Measurements from ENCODE around the gene PPP2R3B. TPM values are rescaled to one million over a fixed set of nuclear protein-coding genes. Genes with fewer than 3 reads are reported as not detected.

PPP2R3B gene
- polyA plus RNA-seq, 1 donor from 2014 or later = 41.7 TPM

GRCh38 chrX:392575-392846 lies 5.8 kb upstream of the PPP2R3B start:
- Histone ChIP-seq H3K9me2 (ENCODE audit: insufficient read depth, low read length) (no peaks in the 10 kb centered on the region), H3K27me3 (ENCODE audit: insufficient read depth, low read depth, low read length) (no peaks in the 10 kb centered on the region), H3K4me2 (ENCODE audit: low read length) (peak overlapping the region; percentile 12), H3K79me2 (replicated peaks; ENCODE audit: insufficient read depth, low read length) (no peaks in the 10 kb centered on the region), H3K9me3 (ENCODE audit: low read length) (no peaks in the 10 kb centered on the region), H2AFZ (ENCODE audit: low read depth, low read length) (no peak overlapping the region), H3K36me3 (ENCODE audit: insufficient read depth, low read length) (no peaks in the 10 kb centered on the region), H3K9ac (ENCODE audit: low read length) (peak overlapping the region; percentile 59), H4K20me1 (ENCODE audit: insufficient read depth) (no peaks in the 10 kb centered on the region), H3F3A (ENCODE audit: insufficient read depth, low read length, poor library complexity, severe bottlenecking) (no peaks in the 10 kb centered on the region), H3K27ac (ENCODE audit: low read length) (peak overlapping the region; percentile 92), H3K4me3 (ENCODE audit: low read length) (peak overlapping the region; percentile 54)
- TF ChIP-seq SMC3 (conservative IDR thresholded peaks at IDR 0.05; ENCODE audit: poor library complexity) = no peak
- no peak for TF ChIP-seq TAF1 (IDR thresholded peaks at IDR 0.05; ENCODE audit: low read depth)
- no peak for TF ChIP-seq RAD21 (conservative IDR thresholded peaks at IDR 0.05)
- TF ChIP-seq POLR2AphosphoS5 (IDR thresholded peaks at IDR 0.05) = no peak
- no peak for TF ChIP-seq CTCF (IDR thresholded peaks at IDR 0.05; ENCODE audit: poor library complexity, severe bottlenecking)
- TF ChIP-seq EP300 (conservative IDR thresholded peaks at IDR 0.05; ENCODE audit: poor library complexity, severe bottlenecking) = no peak
- no peak for TF ChIP-seq REST (IDR thresholded peaks at IDR 0.05; ENCODE audit: borderline replicate concordance)
- TF ChIP-seq MXI1 (conservative IDR thresholded peaks at IDR 0.05; ENCODE audit: poor library complexity, severe bottlenecking) = no peak
- TF ChIP-seq EZH2 (IDR thresholded peaks at IDR 0.05; ENCODE audit: borderline replicate concordance, insufficient read depth, low read length, poor library complexity, severe bottlenecking) = no peak

- H3K27ac ChIP-seq (ENCODE audit: low read length) = peak overlapping the region; percentile 92
- peak overlapping the region; percentile 54 for H3K4me3 ChIP-seq (ENCODE audit: low read length)
- no peak overlapping the region for H2AFZ ChIP-seq (ENCODE audit: low read depth, low read length)
- H3K4me2 ChIP-seq (ENCODE audit: low read length) = peak overlapping the region; percentile 12
- no peaks in the 10 kb centered on the region for H3K9me2 ChIP-seq (ENCODE audit: insufficient read depth, low read length)
- TF ChIP-seq CTCF (IDR thresholded peaks at IDR 0.05; ENCODE audit: poor library complexity, severe bottlenecking) = no peak
- TF ChIP-seq SMC3 (conservative IDR thresholded peaks at IDR 0.05; ENCODE audit: poor library complexity) = peak; percentile 8
- no peak for TF ChIP-seq EZH2 (IDR thresholded peaks at IDR 0.05; ENCODE audit: borderline replicate concordance, insufficient read depth, low read length, poor library complexity, severe bottlenecking)
- no peak for TF ChIP-seq RAD21 (conservative IDR thresholded peaks at IDR 0.05)
- peak; percentile 62 for TF ChIP-seq POLR2AphosphoS5 (IDR thresholded peaks at IDR 0.05)
- peak; percentile 57 for TF ChIP-seq MXI1 (conservative IDR thresholded peaks at IDR 0.05; ENCODE audit: poor library complexity, severe bottlenecking)
- TF ChIP-seq TAF1 (IDR thresholded peaks at IDR 0.05; ENCODE audit: low read depth) = no peak
- TF ChIP-seq EP300 (conservative IDR thresholded peaks at IDR 0.05; ENCODE audit: poor library complexity, severe bottlenecking) = peak; percentile 78
- peak; percentile 98 for TF ChIP-seq REST (IDR thresholded peaks at IDR 0.05; ENCODE audit: borderline replicate concordance)
- no peaks in the 10 kb centered on the region for H3K9me3 ChIP-seq (ENCODE audit: low read length)
- H3K9ac ChIP-seq (ENCODE audit: low read length) = peak overlapping the region; percentile 59
- no peaks in the 10 kb centered on the region for H3F3A ChIP-seq (ENCODE audit: insufficient read depth, low read length, poor library complexity, severe bottlenecking)
- H4K20me1 ChIP-seq (ENCODE audit: insufficient read depth) = no peaks in the 10 kb centered on the region
- H3K27me3 ChIP-seq (ENCODE audit: insufficient read depth, low read depth, low read length) = no peaks in the 10 kb centered on the region
- no peaks in the 10 kb centered on the region for H3K36me3 ChIP-seq (ENCODE audit: insufficient read depth, low read length)
- no peaks in the 10 kb centered on the region for H3K79me2 ChIP-seq (replicated peaks; ENCODE audit: insufficient read depth, low read length)
Measured at GRCh38 chrX:391717-392574, 5.2 kb upstream of the PPP2R3B start.

All from neural cell (in vitro differentiated cells).